Neural cell (in vitro differentiated cells): ENCODE data around the gene PQBP1. TPM values are rescaled to one million over a fixed set of nuclear protein-coding genes. Genes with fewer than 3 reads are reported as not detected.

Experiments used
- H2AFZ ChIP-seq: fragments of 200-600, 300-800 bp; sonication (generic), shearing (Covaris generic); 2 replicates; pipeline ENCODE4 v1.6.0; 2014; ENCODE audit warnings: low read depth, mild to moderate bottlenecking, antibody characterized with exemption, low read length, moderate library complexity
- H3F3A ChIP-seq: fragments of 200-600 bp; shearing (Covaris generic); 2 replicates; pipeline ENCODE4 v1.6.1; 2016; ENCODE audit warnings: mild to moderate bottlenecking, moderate library complexity, mixed read lengths, antibody characterized with exemption, low read length; ENCODE audit not compliant: insufficient read depth, poor library complexity, severe bottlenecking
- H3K27ac ChIP-seq: fragments of 200-600, 300-800 bp; sonication (generic), shearing (Covaris generic); 2 replicates; pipeline ENCODE4 v1.5.1; 2014; ENCODE audit warnings: mild to moderate bottlenecking, low read length, moderate library complexity
- H3K27me3 ChIP-seq: fragments of 300-800, 200-600 bp; sonication (generic), shearing (Covaris generic); 2 replicates; pipeline ENCODE4 v1.6.0; 2014; ENCODE audit warnings: mild to moderate bottlenecking, low read depth, low read length, moderate library complexity; ENCODE audit not compliant: insufficient read depth
- H3K36me3 ChIP-seq: fragments of 300-800, 200-600 bp; sonication (generic), shearing (Covaris generic); 2 replicates; pipeline ENCODE4 v1.5.1; 2014; ENCODE audit warnings: mild to moderate bottlenecking, antibody characterized with exemption, low read length, moderate library complexity; ENCODE audit not compliant: insufficient read depth
- H3K4me2 ChIP-seq: fragments of 300-800, 200-600 bp; sonication (generic), shearing (Covaris generic); 2 replicates; pipeline ENCODE4 v1.6.0; 2014; ENCODE audit warnings: mild to moderate bottlenecking, low read length
- H3K4me3 ChIP-seq: fragments of 300-800, 200-600 bp; sonication (generic), shearing (Covaris generic); 2 replicates; pipeline ENCODE4 v1.5.1; 2014; ENCODE audit warnings: mild to moderate bottlenecking, low read length, moderate library complexity
- H3K79me2 ChIP-seq: fragments of 200-600 bp; shearing (Covaris generic); replicated peaks from 2 replicates; pipeline ENCODE4 v1.6.0; 2014; ENCODE audit warnings: mild to moderate bottlenecking, low read length, moderate library complexity; ENCODE audit not compliant: insufficient read depth
- H3K9ac ChIP-seq: fragments of 300-800, 200-600 bp; sonication (generic), shearing (Covaris generic); 2 replicates; pipeline ENCODE4 v1.6.1; 2016; ENCODE audit warnings: mild to moderate bottlenecking, low read length, mixed read lengths
- H3K9me2 ChIP-seq: fragments of 200-600 bp; shearing (Covaris generic); 2 replicates; pipeline ENCODE4 v1.6.1; 2016; ENCODE audit warnings: mild to moderate bottlenecking, low read length, mixed read lengths; ENCODE audit not compliant: insufficient read depth
- H3K9me3 ChIP-seq: fragments of 200-600, 300-800 bp; sonication (generic), shearing (Covaris generic); 2 replicates; pipeline ENCODE4 v1.6.1; 2016; ENCODE audit warnings: mild to moderate bottlenecking, mixed run types, low read length, moderate library complexity, mixed read lengths
- H4K20me1 ChIP-seq: fragments of 200-600 bp; shearing (Covaris generic); 2 replicates; pipeline ENCODE4 v1.6.1; 2016; ENCODE audit warnings: mild to moderate bottlenecking, mixed run types; ENCODE audit not compliant: insufficient read depth
- EP300 ChIP-seq: fragments of 450-650 bp; conservative IDR thresholded peaks from 2 replicates; pipeline ENCODE4 v1.6.1; 2014; ENCODE audit warnings: antibody characterized with exemption, mild to moderate bottlenecking, moderate library complexity; ENCODE audit not compliant: poor library complexity, severe bottlenecking
- EZH2 ChIP-seq: fragments of 200-600, 300-800 bp; shearing (Covaris generic), sonication (generic); IDR thresholded peaks from 2 replicates; pipeline ENCODE4 v1.6.1; 2014; ENCODE audit warnings: antibody characterized with exemption, low read length, borderline replicate concordance, mild to moderate bottlenecking; ENCODE audit not compliant: insufficient read depth, poor library complexity, severe bottlenecking
- MXI1 ChIP-seq: fragments of 450-650 bp; conservative IDR thresholded peaks from 2 replicates; pipeline ENCODE4 v1.6.1; 2014; ENCODE audit warnings: antibody characterized with exemption, mild to moderate bottlenecking; ENCODE audit not compliant: poor library complexity, severe bottlenecking
- POLR2AphosphoS5 ChIP-seq: IDR thresholded peaks from 2 replicates; pipeline ENCODE4 v1.6.1; 2012
- RAD21 ChIP-seq: fragments of 450-650 bp; conservative IDR thresholded peaks from 2 replicates; pipeline ENCODE4 v1.6.1; 2014; ENCODE audit warnings: antibody characterized with exemption, mild to moderate bottlenecking, moderate library complexity
- SMC3 ChIP-seq: fragments of 450-650 bp; conservative IDR thresholded peaks from 2 replicates; pipeline ENCODE4 v1.6.1; 2014; ENCODE audit warnings: antibody characterized with exemption, mild to moderate bottlenecking, moderate library complexity; ENCODE audit not compliant: poor library complexity
- TAF1 ChIP-seq: IDR thresholded peaks from 2 replicates; pipeline ENCODE4 v1.6.1; 2012; ENCODE audit warnings: low read depth
- polyA plus RNA-seq: library from polyadenylated mRNA; depleted of rRNA; stranded (reverse); fragments of >200 nt; gene quantifications from 2 replicates; pipeline ENCODE4 v1.2.3, GENCODE V29; 2014
- TF ChIP-seq, protein P1 (sequence below): IDR thresholded peaks from 2 replicates; pipeline ENCODE4 v1.6.1; 2012; ENCODE audit warnings: borderline replicate concordance
- TF ChIP-seq, protein P2 (sequence below): fragments of 450-650 bp; IDR thresholded peaks from 2 replicates; pipeline ENCODE4 v1.5.1; 2014; ENCODE audit warnings: antibody characterized with exemption, mild to moderate bottlenecking, moderate library complexity; ENCODE audit not compliant: poor library complexity, severe bottlenecking

The PQBP1 gene
- polyA plus RNA-seq, 1 donor from 2014 or later, result 70.8 TPM

DNA sequence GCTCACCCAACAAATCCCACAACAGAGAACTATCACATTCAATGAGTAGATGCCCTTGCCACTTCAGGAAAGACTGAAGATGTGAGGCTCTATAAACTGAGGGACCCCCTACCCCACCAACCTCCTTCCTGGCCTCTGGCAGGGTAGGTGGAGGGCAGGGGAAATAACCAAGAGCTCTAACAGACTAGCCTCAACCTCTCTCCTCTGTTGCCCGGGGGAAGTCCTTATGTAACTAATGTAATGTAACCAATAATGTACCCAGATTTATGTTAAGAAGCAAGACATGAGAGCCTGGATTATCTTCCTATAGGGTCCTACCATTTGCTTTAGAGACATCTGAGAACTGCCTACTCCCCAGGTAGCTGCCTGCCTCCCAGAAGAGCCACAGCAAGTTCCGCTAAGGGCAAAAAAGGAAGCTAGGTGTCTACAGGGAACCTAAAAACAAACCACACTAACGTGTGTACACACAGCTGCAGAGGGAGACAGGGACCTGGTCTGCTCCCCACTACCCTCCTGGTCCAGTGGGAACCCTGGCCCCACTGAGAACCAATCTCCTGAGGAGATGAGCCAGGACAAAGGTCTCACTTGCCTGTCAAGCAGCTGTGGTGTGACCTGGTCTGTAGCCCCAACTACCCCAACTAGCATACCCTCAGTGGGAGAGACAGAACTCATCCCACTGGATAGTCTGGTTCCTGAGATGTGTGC, 41.9 kb downstream of the PQBP1 start:
- Histone ChIP-seq H3K27me3 (no peaks in the 10 kb centered on the region), H3K36me3 (no peaks in the 10 kb centered on the region), H3K79me2 (no peaks in the 10 kb centered on the region), H3K27ac (no peak overlapping the region), H3K4me2 (no peak overlapping the region), H3K9me2 (no peaks in the 10 kb centered on the region), H2AFZ (no peak overlapping the region), H4K20me1 (no peaks in the 10 kb centered on the region), H3F3A (no peaks in the 10 kb centered on the region), H3K9me3 (no peaks in the 10 kb centered on the region), H3K9ac (no peak overlapping the region), H3K4me3 (no peak overlapping the region)
- TF ChIP-seq EP300 (no peak), TAF1 (no peak), EZH2 (no peak), RAD21 (no peak), MXI1 (no peak), POLR2AphosphoS5 (no peak), SMC3 (no peak)
- TF ChIP-seq, protein P1, sequence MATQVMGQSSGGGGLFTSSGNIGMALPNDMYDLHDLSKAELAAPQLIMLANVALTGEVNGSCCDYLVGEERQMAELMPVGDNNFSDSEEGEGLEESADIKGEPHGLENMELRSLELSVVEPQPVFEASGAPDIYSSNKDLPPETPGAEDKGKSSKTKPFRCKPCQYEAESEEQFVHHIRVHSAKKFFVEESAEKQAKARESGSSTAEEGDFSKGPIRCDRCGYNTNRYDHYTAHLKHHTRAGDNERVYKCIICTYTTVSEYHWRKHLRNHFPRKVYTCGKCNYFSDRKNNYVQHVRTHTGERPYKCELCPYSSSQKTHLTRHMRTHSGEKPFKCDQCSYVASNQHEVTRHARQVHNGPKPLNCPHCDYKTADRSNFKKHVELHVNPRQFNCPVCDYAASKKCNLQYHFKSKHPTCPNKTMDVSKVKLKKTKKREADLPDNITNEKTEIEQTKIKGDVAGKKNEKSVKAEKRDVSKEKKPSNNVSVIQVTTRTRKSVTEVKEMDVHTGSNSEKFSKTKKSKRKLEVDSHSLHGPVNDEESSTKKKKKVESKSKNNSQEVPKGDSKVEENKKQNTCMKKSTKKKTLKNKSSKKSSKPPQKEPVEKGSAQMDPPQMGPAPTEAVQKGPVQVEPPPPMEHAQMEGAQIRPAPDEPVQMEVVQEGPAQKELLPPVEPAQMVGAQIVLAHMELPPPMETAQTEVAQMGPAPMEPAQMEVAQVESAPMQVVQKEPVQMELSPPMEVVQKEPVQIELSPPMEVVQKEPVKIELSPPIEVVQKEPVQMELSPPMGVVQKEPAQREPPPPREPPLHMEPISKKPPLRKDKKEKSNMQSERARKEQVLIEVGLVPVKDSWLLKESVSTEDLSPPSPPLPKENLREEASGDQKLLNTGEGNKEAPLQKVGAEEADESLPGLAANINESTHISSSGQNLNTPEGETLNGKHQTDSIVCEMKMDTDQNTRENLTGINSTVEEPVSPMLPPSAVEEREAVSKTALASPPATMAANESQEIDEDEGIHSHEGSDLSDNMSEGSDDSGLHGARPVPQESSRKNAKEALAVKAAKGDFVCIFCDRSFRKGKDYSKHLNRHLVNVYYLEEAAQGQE, result no peak
- TF ChIP-seq, protein P2, sequence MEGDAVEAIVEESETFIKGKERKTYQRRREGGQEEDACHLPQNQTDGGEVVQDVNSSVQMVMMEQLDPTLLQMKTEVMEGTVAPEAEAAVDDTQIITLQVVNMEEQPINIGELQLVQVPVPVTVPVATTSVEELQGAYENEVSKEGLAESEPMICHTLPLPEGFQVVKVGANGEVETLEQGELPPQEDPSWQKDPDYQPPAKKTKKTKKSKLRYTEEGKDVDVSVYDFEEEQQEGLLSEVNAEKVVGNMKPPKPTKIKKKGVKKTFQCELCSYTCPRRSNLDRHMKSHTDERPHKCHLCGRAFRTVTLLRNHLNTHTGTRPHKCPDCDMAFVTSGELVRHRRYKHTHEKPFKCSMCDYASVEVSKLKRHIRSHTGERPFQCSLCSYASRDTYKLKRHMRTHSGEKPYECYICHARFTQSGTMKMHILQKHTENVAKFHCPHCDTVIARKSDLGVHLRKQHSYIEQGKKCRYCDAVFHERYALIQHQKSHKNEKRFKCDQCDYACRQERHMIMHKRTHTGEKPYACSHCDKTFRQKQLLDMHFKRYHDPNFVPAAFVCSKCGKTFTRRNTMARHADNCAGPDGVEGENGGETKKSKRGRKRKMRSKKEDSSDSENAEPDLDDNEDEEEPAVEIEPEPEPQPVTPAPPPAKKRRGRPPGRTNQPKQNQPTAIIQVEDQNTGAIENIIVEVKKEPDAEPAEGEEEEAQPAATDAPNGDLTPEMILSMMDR, result no peak

DNA sequence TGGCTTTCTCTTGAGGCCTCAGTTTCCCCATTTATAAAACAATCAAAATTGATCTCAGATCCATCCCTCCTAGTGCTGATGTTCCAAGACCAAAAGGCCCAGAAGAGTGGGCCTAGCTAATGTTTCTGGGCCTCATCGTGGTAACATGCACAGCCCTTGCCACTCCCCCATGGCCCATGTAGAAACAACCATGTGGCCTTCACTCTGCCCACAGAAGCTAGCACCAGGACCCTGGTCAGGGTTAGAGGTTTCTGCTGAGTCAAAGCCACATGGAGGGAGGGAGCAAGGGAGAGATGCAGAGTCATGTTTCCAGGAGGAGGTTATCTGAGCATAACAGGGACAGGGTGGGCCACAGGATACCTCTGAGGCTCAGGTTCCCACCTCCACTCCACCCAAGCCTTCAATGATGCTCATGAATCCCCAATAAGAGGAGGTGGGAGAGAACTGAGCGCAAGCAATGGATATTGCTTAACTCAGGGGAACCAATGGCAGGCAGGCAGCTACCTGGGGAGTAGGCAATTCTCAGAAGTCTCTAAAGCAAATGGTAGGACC, 42.8 kb downstream of the PQBP1 start:
- Histone ChIP-seq H3K9ac (no peak overlapping the region), H4K20me1 (no peaks in the 10 kb centered on the region), H3K36me3 (no peaks in the 10 kb centered on the region), H3F3A (no peaks in the 10 kb centered on the region), H3K9me3 (no peaks in the 10 kb centered on the region), H3K27ac (no peak overlapping the region), H3K4me3 (no peak overlapping the region), H3K79me2 (no peaks in the 10 kb centered on the region), H3K4me2 (no peak overlapping the region), H3K27me3 (no peaks in the 10 kb centered on the region), H3K9me2 (no peaks in the 10 kb centered on the region), H2AFZ (no peak overlapping the region)
- TF ChIP-seq SMC3, result no peak
- no peak for TF ChIP-seq RAD21
- TF ChIP-seq, protein P1, result no peak
- TF ChIP-seq, protein P2, result no peak
- TF ChIP-seq MXI1, result no peak
- no peak for TF ChIP-seq POLR2AphosphoS5
- TF ChIP-seq EZH2, result no peak
- TF ChIP-seq TAF1, result no peak
- TF ChIP-seq EP300, result no peak
